Suppressor macrophage (primary cell): Measurements from ENCODE around the gene SLC35E3.
A peak's percentile ranks its signal among the peaks of the same experiment; 100 is the strongest.

Source experiments
- DNase-seq, 4 experiments: peaks; one replicate each; pipeline ENCODE4 v3.0.0-alpha.2; 2020 to 2022
- total RNA-seq, 17 experiments: gene quantifications; one replicate each; lab custom pipeline; 2026; ENCODE audit warnings: mixed read lengths in 6 of 17, inconsistent platforms in 3 of 17; lab: John Stamatoyannopoulos, UW

Gene SLC35E3
- total RNA-seq = 12.2 to 32.7 (median 19.8) reads per million in 17 experiments

GRCh38 chr12:68745904-68746571, at the start of gene SLC35E3:
Gene SLC35E3 (plus strand): TSS chr12:68746176. CDS start chr12:68746378, 202 bp downstream.
- DNase-seq = peak; percentile 97 to 98 (median 98)

- no peak for DNase-seq
These were observed 46.5 kb upstream of the SLC35E3 start for GRCh38 chr12:68699486-68699885.

GRCh38 chr12:68727776-68728175, 18.2 kb upstream of the SLC35E3 start:
- DNase-seq = no peak

GRCh38 chr12:68733661-68734071, 12.3 kb upstream of the SLC35E3 start:
- no peak for DNase-seq

- no peak for DNase-seq
These were observed 6.1 kb upstream of the SLC35E3 start for GRCh38 chr12:68739891-68740290.

GRCh38 chr12:68743356-68743755, 2.6 kb upstream of the SLC35E3 start:
- DNase-seq = peak; percentile 7 to 61 (median 34)

- DNase-seq = peak in 3 of 4 experiments; percentile 9 to 18 (median 12)
These were observed 536 bp upstream of the SLC35E3 start for GRCh38 chr12:68745376-68745903.

- peak; percentile 59 to 79 (median 68) for DNase-seq
These were observed 700 bp downstream of the SLC35E3 start for GRCh38 chr12:68746572-68747180.

- peak in 3 of 4 experiments; percentile 20 to 41 (median 27) for DNase-seq
These were observed 3.5 kb downstream of the SLC35E3 start for GRCh38 chr12:68749443-68749842.

GRCh38 chr12:68749861-68750260, 3.9 kb downstream of the SLC35E3 start:
- DNase-seq = no peak

- DNase-seq = no peak
These were observed 4.5 kb downstream of the SLC35E3 start for GRCh38 chr12:68750506-68750905.

- DNase-seq = no peak
These were observed 9.7 kb downstream of the SLC35E3 start for GRCh38 chr12:68755536-68756243.

GRCh38 chr12:68759852-68760251, 13.9 kb downstream of the SLC35E3 start:
- no peak for DNase-seq

- no peak for DNase-seq
These were observed 14.9 kb downstream of the SLC35E3 start for GRCh38 chr12:68760806-68761441.

GRCh38 chr12:68761442-68761812, 15.5 kb downstream of the SLC35E3 start:
- no peak for DNase-seq

GRCh38 chr12:68761901-68762630, 16.1 kb downstream of the SLC35E3 start:
- no peak for DNase-seq

GRCh38 chr12:68762691-68763090, 16.7 kb downstream of the SLC35E3 start:
- DNase-seq = no peak

- no peak for DNase-seq
These were observed 19.7 kb downstream of the SLC35E3 start for GRCh38 chr12:68765696-68766095.

- no peak for DNase-seq
These were observed 20.7 kb downstream of the SLC35E3 start for GRCh38 chr12:68766646-68767045.

- DNase-seq = no peak
These were observed 21.2 kb downstream of the SLC35E3 start for GRCh38 chr12:68767191-68767590.

GRCh38 chr12:68768431-68768939, 22.5 kb downstream of the SLC35E3 start:
- no peak for DNase-seq

- DNase-seq = no peak
These were observed 24.0 kb downstream of the SLC35E3 start for GRCh38 chr12:68769941-68770340.
